ENCODE measurements around the gene NDUFS2.

GRCh38 chr1:161228032-161228431, 25.9 kb downstream of the NDUFS2 start:
- TF ChIP-seq POLR2A (IDR thresholded peaks at IDR 0.05; ENCODE audit: low read depth), result no peak
- no peak for TF ChIP-seq POLR2AphosphoS5 (IDR thresholded peaks at IDR 0.05)
- TF ChIP-seq CTCF (IDR thresholded peaks at IDR 0.05), result no peak
